Fibroblast of lung (primary cell): ENCODE measurements around the gene HIPK1. TPM values are rescaled to one million over a fixed set of nuclear protein-coding genes. Genes with fewer than 3 reads are reported as not detected.

Source experiments
- DNase-seq, 2 donors: peaks; one replicate each; pipeline versions ENCODE4 v3.0.0 to v3.0.0-alpha.2; 2010; ENCODE audit warnings: low read depth in 2 of 2
- H2AFZ ChIP-seq: 2 replicates; pipeline ENCODE4 v1.5.1; 2012; ENCODE audit warnings: low read length, control low read depth, inconsistent platforms
- H3K27ac ChIP-seq: 2 replicates; pipeline ENCODE4 v1.5.1; 2011; ENCODE audit warnings: low read length, control low read depth; ENCODE audit not compliant: insufficient read depth
- H3K27me3 ChIP-seq: 2 replicates; pipeline ENCODE4 v1.5.1; 2011; ENCODE audit warnings: mild to moderate bottlenecking, low read length; ENCODE audit not compliant: control insufficient read depth, insufficient read depth
- H3K36me3 ChIP-seq: 2 replicates; pipeline ENCODE4 v1.5.1; 2011; ENCODE audit warnings: low read length; ENCODE audit not compliant: control insufficient read depth, insufficient read depth
- H3K4me1 ChIP-seq: 2 replicates; pipeline ENCODE4 v1.5.1; 2011; ENCODE audit warnings: low read length; ENCODE audit not compliant: control insufficient read depth, insufficient read depth; ENCODE audit errors: extremely low read depth
- H3K4me2 ChIP-seq: 2 replicates; pipeline ENCODE4 v1.5.1; 2011; ENCODE audit warnings: low read length, control low read depth; ENCODE audit not compliant: insufficient read depth; ENCODE audit errors: extremely low read depth
- H3K4me3 ChIP-seq, 4 experiments: fragments of 200-600 bp in 1 of 4; sonication (generic) in 1 of 4; replicated peaks in 1 of 4; 2 replicates each; pipeline ENCODE4 v1.5.1; 2011 to 2016; ENCODE audit warnings: low read length in 4 of 4, low read depth in 3 of 4, mild to moderate bottlenecking in 3 of 4, control low read depth in 2 of 4, inconsistent platforms in 1 of 4, mixed read lengths in 1 of 4; ENCODE audit not compliant: insufficient read depth in 1 of 4; ENCODE audit errors: control extremely low read depth in 1 of 4
- H3K79me2 ChIP-seq: 2 replicates; pipeline ENCODE4 v1.5.1; 2012; ENCODE audit warnings: mild to moderate bottlenecking, low read length, inconsistent platforms; ENCODE audit not compliant: control insufficient read depth, insufficient read depth
- H3K9ac ChIP-seq: 2 replicates; pipeline ENCODE4 v1.5.1; 2011; ENCODE audit warnings: mild to moderate bottlenecking, low read length, control low read depth; ENCODE audit not compliant: insufficient read depth
- H3K9me3 ChIP-seq: 2 replicates; pipeline ENCODE4 v1.5.1; 2012; ENCODE audit warnings: low read depth, low read length; ENCODE audit not compliant: control insufficient read depth, insufficient read depth
- H4K20me1 ChIP-seq: 2 replicates; pipeline ENCODE4 v1.5.1; 2011; ENCODE audit warnings: low read length; ENCODE audit not compliant: control insufficient read depth, insufficient read depth; ENCODE audit errors: extremely low read depth
- CTCF ChIP-seq, 2 donors: IDR thresholded peaks in 1 of 2; conservative IDR thresholded peaks in 1 of 2; 1 replicate in 1 of 2; 2 replicates in 1 of 2; pipeline ENCODE4 v1.5.1; 2011 to 2012; ENCODE audit warnings: low read length in 2 of 2, control low read depth in 1 of 2, inconsistent platforms in 1 of 2, low read depth in 1 of 2, mild to moderate bottlenecking in 1 of 2
- EZH2 ChIP-seq: IDR thresholded peaks from 2 replicates; pipeline ENCODE4 v1.5.1; 2012; ENCODE audit warnings: low read length, control low read depth, mild to moderate bottlenecking; ENCODE audit errors: missing control alignments
- polyA plus RNA-seq, 2 donors: library from polyadenylated mRNA; depleted of rRNA in 1 of 2; stranded (reverse) in 1 of 2; unstranded in 1 of 2; fragments of >200 nt; gene quantifications; 2 replicates each; pipeline ENCODE4 v1.2.1, GENCODE V29; 2011 to 2012; ENCODE audit warnings: missing spikeins in 1 of 2
- total RNA-seq: library from RNA; depleted of rRNA; stranded (reverse); fragments of >200 nt; gene quantifications from 2 replicates; pipeline ENCODE4 v1.2.1, GENCODE V29; 2014

HIPK1 gene
- total and polyA plus RNA-seq, 2 donors (not counting 1 experiment from before 2014, with no cell fraction given), result 19.8 to 28.5 TPM

- Histone ChIP-seq H4K20me1 (no peaks in the 10 kb centered on the region), H3K4me1 (no peaks in the 10 kb centered on the region), H3K36me3 (peaks cover 5% of the 10 kb centered on the region), H3K9ac (no peak overlapping the region), H3K27me3 (no peaks in the 10 kb centered on the region), H3K27ac (no peak overlapping the region), H2AFZ (no peak overlapping the region), H3K4me3 (no peak overlapping the region), H3K4me2 (no peak overlapping the region), H3K9me3 (no peaks in the 10 kb centered on the region), H3K79me2 (peaks cover 31% of the 10 kb centered on the region)
- TF ChIP-seq CTCF (conservative IDR thresholded peaks at IDR 0.05 in 1 of 2, IDR thresholded peaks at IDR 0.05 in 1 of 2; ENCODE audit: low read depth in 1 of 2, low read length in 2 of 2), result no peak
- no peak for TF ChIP-seq EZH2
- DNase-seq, result peak in 1 of 2 donors; percentile 77
Observed at GRCh38 chr1:113943028-113943811, 14.1 kb downstream of the HIPK1 start.

GRCh38 chr1:113945329-113945728 lies 16.2 kb downstream of the HIPK1 start:
- Histone ChIP-seq H3K4me3 (no peak overlapping the region), H4K20me1 (no peaks in the 10 kb centered on the region), H3K9me3 (no peaks in the 10 kb centered on the region), H3K4me2 (no peak overlapping the region), H3K27me3 (no peaks in the 10 kb centered on the region), H3K79me2 (peaks cover 20% of the 10 kb centered on the region), H3K4me1 (no peaks in the 10 kb centered on the region), H2AFZ (no peak overlapping the region), H3K36me3 (peaks cover 5% of the 10 kb centered on the region), H3K27ac (no peak overlapping the region), H3K9ac (no peak overlapping the region)
- no peak for DNase-seq
- TF ChIP-seq CTCF (conservative IDR thresholded peaks at IDR 0.05 in 1 of 2, IDR thresholded peaks at IDR 0.05 in 1 of 2; ENCODE audit: low read depth in 1 of 2, low read length in 2 of 2), result no peak

GRCh38 chr1:113946112-113946511 lies 17.0 kb downstream of the HIPK1 start:
- Histone ChIP-seq H3K27me3 (no peaks in the 10 kb centered on the region), H3K27ac (no peak overlapping the region), H3K4me1 (no peaks in the 10 kb centered on the region), H4K20me1 (no peaks in the 10 kb centered on the region), H3K9ac (no peak overlapping the region), H3K4me3 (no peak overlapping the region), H3K4me2 (no peak overlapping the region), H2AFZ (no peak overlapping the region), H3K36me3 (no peaks in the 10 kb centered on the region), H3K9me3 (no peaks in the 10 kb centered on the region), H3K79me2 (peaks cover 16% of the 10 kb centered on the region)
- DNase-seq, result no peak
- TF ChIP-seq CTCF (conservative IDR thresholded peaks at IDR 0.05 in 1 of 2, IDR thresholded peaks at IDR 0.05 in 1 of 2; ENCODE audit: low read depth in 1 of 2, low read length in 2 of 2) (no peak), EZH2 (no peak)
